Measurements from ENCODE around the gene CFAP299.

Gene CFAP299

GRCh38 chr4:80967346-80967745 lies 631.8 kb downstream of the CFAP299 start:
- no peak for DNase-seq

GRCh38 chr4:80980239-80980638 lies 644.7 kb downstream of the CFAP299 start:
- DNase-seq, result no peak

- no peak for DNase-seq
These were observed 650.5 kb downstream of the CFAP299 start for GRCh38 chr4:80986011-80986410.

- DNase-seq, result peak in 1 of 2 experiments; percentile 44
These were observed 654.5 kb downstream of the CFAP299 start for GRCh38 chr4:80989921-80990544.

- DNase-seq, result no peak
These were observed 655.3 kb downstream of the CFAP299 start for GRCh38 chr4:80990851-80991250.

GRCh38 chr4:80999943-81000342 lies 664.4 kb downstream of the CFAP299 start:
- no peak for DNase-seq

GRCh38 chr4:81003597-81004111 lies 668.1 kb downstream of the CFAP299 start:
- no peak for DNase-seq

- no peak for DNase-seq
These were observed 671.9 kb downstream of the CFAP299 start for GRCh38 chr4:81007417-81007816.

Measured in SW 1271 (cell line).